ENCODE data around the gene SPATA45. TPM values are rescaled to one million over a fixed set of nuclear protein-coding genes. Genes with fewer than 3 reads are reported as not detected.

Gene SPATA45
- total and polyA plus RNA-seq, 2 of the 13 experiments (the other 11 are each of a cell fraction or from before 2014, with no cell fraction given), result 0.17 to 0.64 TPM

- TF ChIP-seq DBP (CRISPR knock-in tag; IDR thresholded peaks at IDR 0.05; ENCODE audit: not compliant biosample characterization) (no peak), ZBTB10 (CRISPR knock-in tag; IDR thresholded peaks at IDR 0.05; ENCODE audit: borderline replicate concordance) (no peak), THAP11 (CRISPR knock-in tag; IDR thresholded peaks at IDR 0.05) (no peak), ZNF337 (CRISPR knock-in tag; IDR thresholded peaks at IDR 0.05; ENCODE audit: borderline replicate concordance, low read depth) (no peak), ZNF770 (CRISPR knock-in tag; IDR thresholded peaks at IDR 0.05) (0 out of 2 replicates have a peak, but pooled peaks have one; percentile 25), ISL2 (CRISPR knock-in tag; IDR thresholded peaks at IDR 0.05) (0 out of 2 replicates have a peak, but pooled peaks have one; percentile 17), SMAD3 (CRISPR knock-in tag; IDR thresholded peaks at IDR 0.05) (no peak), EED (CRISPR knock-in tag; IDR thresholded peaks at IDR 0.05) (no peak), ZFP90 (CRISPR knock-in tag; IDR thresholded peaks at IDR 0.05; ENCODE audit: borderline replicate concordance) (peak; percentile 60; the same call in 1 of the 2 replicates), ZNF143 (CRISPR knock-in tag; IDR thresholded peaks at IDR 0.05) (no peak), MED13 (CRISPR knock-in tag; IDR thresholded peaks at IDR 0.05) (no peak)
These were observed 19.1 kb downstream of the SPATA45 start (continued) for GRCh38 chr1:212828395-212828794.

Data from HepG2 (cell line).